A673 (cell line): Measurements from ENCODE around the gene TMEM176A. TPM values are rescaled to one million over a fixed set of nuclear protein-coding genes. Genes with fewer than 3 reads are reported as not detected.

Experiments
- BruUV-seq: library from RNA; stranded (reverse); fragments of 400-500 nt; replicated peaks from 2 replicates; lab custom pipeline; 2021; lab: Mats Ljungman, UMichigan
- CTCF ChIA-PET: fragments of 300-600 bp; sonication (Branson Sonifier 250); formaldehyde crosslinking; loops from one replicate; lab custom pipeline; 2022; ENCODE audit warnings: antibody characterized with exemption; lab: Charles Lee
- POLR2A ChIA-PET: fragments of 300-600 bp; sonication (Branson Sonifier 250); formaldehyde crosslinking; loops from one replicate; lab custom pipeline; 2022; ENCODE audit warnings: antibody characterized with exemption; ENCODE audit not compliant: low non-redundant PET; lab: Charles Lee
- DNase-seq: peaks from one replicate; pipeline ENCODE4 v3.0.0-alpha.2; 2015; ENCODE audit warnings: low spot score
- H3K27ac ChIP-seq: fragments of 200-600 bp; sonication (generic); 2 replicates; pipeline ENCODE4 v1.5.1; 2016; ENCODE audit warnings: mixed run types, low read depth, mild to moderate bottlenecking, mixed read lengths, antibody characterized with exemption, low read length; ENCODE audit not compliant: poor library complexity, severe bottlenecking
- H3K27me3 ChIP-seq: fragments of 200-600 bp; sonication (generic); replicated peaks from 2 replicates; pipeline ENCODE4 v1.6.1; 2017; ENCODE audit warnings: mixed run types, low read depth, mild to moderate bottlenecking, mixed read lengths, antibody characterized with exemption, low read length; ENCODE audit not compliant: insufficient read depth, poor library complexity
- H3K36me3 ChIP-seq: fragments of 200-600 bp; sonication (generic); 2 replicates; pipeline ENCODE4 v1.6.1; 2016; ENCODE audit warnings: mixed run types, mild to moderate bottlenecking, mixed read lengths, antibody characterized with exemption, low read length; ENCODE audit not compliant: insufficient read depth, poor library complexity, severe bottlenecking
- H3K4me1 ChIP-seq: fragments of 200-600 bp; sonication (generic); 2 replicates; pipeline ENCODE4 v1.6.1; 2017; ENCODE audit warnings: mixed run types, mild to moderate bottlenecking, mixed read lengths, antibody characterized with exemption, low read length; ENCODE audit not compliant: insufficient read depth, poor library complexity, severe bottlenecking
- H3K4me3 ChIP-seq: fragments of 200-600 bp; sonication (generic); 2 replicates; pipeline ENCODE4 v1.5.1; 2016; ENCODE audit warnings: low read depth, mixed run types, mild to moderate bottlenecking, mixed read lengths, low read length; ENCODE audit not compliant: poor library complexity, severe bottlenecking
- H3K9me3 ChIP-seq: fragments of 200-600 bp; sonication (generic); 2 replicates; pipeline ENCODE4 v1.6.1; 2016; ENCODE audit warnings: mixed run types, low read depth, mild to moderate bottlenecking, mixed read lengths, antibody characterized with exemption, low read length; ENCODE audit not compliant: poor library complexity, severe bottlenecking
- CTCF ChIP-seq: fragments of 300-800, 200-600 bp; sonication (generic); conservative IDR thresholded peaks from 2 replicates; pipeline ENCODE4 v1.5.1; 2017; ENCODE audit warnings: low read depth, mild to moderate bottlenecking, antibody characterized with exemption, low read length, moderate library complexity, mixed read lengths
- EZH2 ChIP-seq: fragments of 200-600 bp; sonication (generic); IDR thresholded peaks from 2 replicates; pipeline ENCODE4 v1.6.1; 2017; ENCODE audit warnings: borderline replicate concordance, low read depth, mild to moderate bottlenecking, mixed read lengths, antibody characterized with exemption, low read length; ENCODE audit not compliant: poor library complexity, severe bottlenecking
- intact Hi-C: fragments of 100-400 bp; cut with micrococcal nuclease; formaldehyde crosslinking; loops from one replicate; pipeline ENCODE4 v1.10.0; 2022; ENCODE audit not compliant: unreplicated experiment
- total RNA-seq: library from RNA; stranded (reverse); gene quantifications from 2 replicates; pipeline ENCODE4 v1.2.3, GENCODE V29; 2021

TMEM176A gene
- total RNA-seq, 1 experiment from 2014 or later = 2.9 TPM

DNA sequence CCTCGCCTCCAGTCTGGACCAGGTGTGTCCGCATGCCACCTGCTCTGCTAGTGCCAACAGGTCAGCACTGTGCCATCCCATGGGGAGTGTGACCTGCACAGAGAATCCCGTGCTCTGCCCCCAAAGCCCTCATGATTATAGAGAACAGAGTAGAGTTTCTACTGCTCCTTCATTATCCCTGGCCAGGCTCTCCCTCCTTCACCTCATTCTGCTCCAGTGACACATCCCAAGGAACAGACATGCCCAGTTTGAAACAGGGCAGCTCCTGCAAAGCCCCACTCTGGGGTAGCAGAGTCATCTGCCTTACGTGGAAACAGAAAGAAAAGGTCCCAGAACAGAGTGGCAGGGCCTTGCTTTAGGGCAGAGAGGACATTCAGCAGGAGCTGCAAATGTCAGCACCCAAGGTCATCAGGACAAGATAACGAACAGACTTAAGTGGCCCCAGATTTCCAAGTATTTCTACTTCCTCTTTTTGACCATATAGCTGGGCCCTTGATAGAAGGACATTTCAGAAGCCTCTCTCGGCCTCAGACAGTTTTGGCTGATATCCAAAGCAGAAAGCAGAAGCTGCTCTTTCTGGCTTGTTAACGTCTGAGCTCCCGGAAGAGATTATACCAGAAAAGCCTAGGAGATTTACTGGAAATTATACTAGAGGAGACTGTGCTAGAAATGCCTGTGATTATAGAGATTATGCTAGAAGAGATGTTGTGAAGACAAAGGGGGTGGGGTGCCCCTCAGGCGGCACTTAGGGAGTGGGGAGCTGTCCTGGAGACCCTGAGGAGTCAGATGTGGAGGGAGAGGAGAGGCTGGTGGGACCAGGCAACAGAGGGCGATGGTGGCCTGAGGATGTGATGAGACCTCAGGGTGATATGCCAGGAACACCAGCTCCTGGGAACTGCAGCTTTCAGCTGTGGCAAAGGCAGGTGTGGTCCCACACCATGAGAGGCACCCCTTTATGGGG is 13.0 kb upstream of the TMEM176A start:
- Histone ChIP-seq H3K4me1 (peaks cover 66% of the 10 kb centered on the region), H3K36me3 (no peaks in the 10 kb centered on the region), H3K4me3 (no peak overlapping the region), H3K27ac (peak overlapping the region; percentile 98), H3K27me3 (no peaks in the 10 kb centered on the region), H3K9me3 (no peaks in the 10 kb centered on the region)
- TF ChIP-seq EZH2 = no peak
- TF ChIP-seq CTCF = no peak
- POLR2A ChIA-PET = interaction anchor here (0.6 to 0.7 kb wide), 3 partner anchors 121 to 356 kb away, joined by 3 to 5 read pairs (median 3); no protein-coding TSS in a partner anchor
- DNase-seq = peak; percentile 82
- intact Hi-C loops = no loop called here
- TSS peak; percentile 89 for BruUV-seq
- CTCF ChIA-PET = interaction anchor here (0.8 kb wide), 1 partner anchor 339 kb away, joined by 3 read pairs; no protein-coding TSS in a partner anchor

DNA sequence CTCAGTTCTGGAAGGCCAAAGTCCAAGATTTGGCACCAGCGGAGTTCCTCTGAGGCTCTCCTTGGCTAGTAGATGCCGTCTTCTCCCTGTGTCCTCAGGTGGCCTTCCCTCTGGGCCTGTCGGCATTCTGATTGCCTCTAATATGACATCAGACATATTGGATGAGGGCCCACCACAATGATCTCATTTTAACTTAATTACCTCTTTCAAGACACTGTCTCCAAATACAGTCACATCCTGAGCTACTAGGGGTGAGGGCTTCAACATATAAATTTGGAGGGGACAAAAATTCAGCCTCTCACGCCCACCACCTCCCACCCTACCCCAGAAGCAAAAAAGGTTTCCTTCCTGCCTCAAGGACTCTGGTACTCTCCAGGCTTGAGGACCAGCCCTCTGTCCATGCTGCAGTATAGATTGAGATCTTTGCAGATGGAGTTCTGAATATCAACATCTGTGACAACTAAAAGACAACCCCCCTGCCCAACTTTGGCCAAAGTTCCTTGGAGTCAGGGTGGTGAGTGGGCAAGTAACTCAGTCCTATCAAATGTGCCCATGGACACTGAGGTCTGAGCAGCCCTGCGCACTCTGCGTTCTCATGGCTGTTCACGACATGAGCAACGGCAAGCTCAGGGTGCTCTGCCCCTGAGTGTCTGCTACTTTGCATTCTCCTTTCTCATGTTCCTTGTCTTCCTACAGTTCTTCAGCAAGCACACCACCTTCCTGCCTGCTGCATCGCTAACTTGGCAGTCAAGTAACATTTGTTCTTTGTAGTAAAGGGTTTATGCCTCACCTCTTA is 11.9 kb upstream of the TMEM176A start:
- no TSS peak for BruUV-seq
- POLR2A ChIA-PET = no interaction called here
- no peaks in the 10 kb centered on the region for H3K36me3 ChIP-seq
- TF ChIP-seq CTCF = no peak
- TF ChIP-seq EZH2 = no peak
- H3K4me3 ChIP-seq = no peak overlapping the region
- CTCF ChIA-PET = no interaction called here
- no peaks in the 10 kb centered on the region for H3K9me3 ChIP-seq
- DNase-seq = peak; percentile 82
- H3K27ac ChIP-seq = peak overlapping the region; percentile 98
- intact Hi-C loops = no loop called here
- no peaks in the 10 kb centered on the region for H3K27me3 ChIP-seq
- H3K4me1 ChIP-seq = peaks cover 65% of the 10 kb centered on the region

DNA sequence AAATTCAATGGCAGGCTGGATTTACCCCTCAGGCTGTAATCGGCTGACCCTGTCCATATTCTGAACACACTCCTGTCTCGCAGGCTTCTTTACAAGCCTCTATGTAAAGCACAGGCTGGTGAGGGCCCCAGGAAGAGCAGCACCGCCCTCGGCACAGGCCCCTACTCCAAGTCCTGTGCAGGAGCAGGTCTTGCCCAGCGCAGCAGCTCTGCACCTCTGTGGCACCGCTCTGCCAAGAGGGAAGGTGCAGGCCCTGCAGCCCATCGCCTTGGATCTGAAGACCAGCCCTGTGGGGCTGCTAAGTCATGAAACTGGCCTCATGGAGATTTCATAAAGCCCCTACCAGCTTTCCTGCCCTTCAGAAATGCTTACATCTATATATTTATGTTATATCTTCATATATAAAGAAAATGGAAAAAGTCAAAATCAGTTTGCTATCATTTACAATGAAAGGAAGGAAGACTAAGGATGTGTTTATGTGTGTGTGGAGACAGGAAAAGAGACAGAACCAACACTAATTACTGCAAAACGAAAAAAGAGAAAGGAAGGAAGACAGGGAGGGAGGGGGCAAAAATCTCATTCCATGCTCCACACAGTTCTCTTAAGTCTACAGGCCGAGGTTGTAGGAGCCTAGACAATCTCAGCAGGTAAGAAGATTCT is 10.0 kb upstream of the TMEM176A start:
- TF ChIP-seq EZH2 = no peak
- no peak for TF ChIP-seq CTCF
- Histone ChIP-seq H3K4me1 (peaks cover 46% of the 10 kb centered on the region), H3K27ac (no peak overlapping the region), H3K27me3 (no peaks in the 10 kb centered on the region), H3K9me3 (no peaks in the 10 kb centered on the region), H3K36me3 (no peaks in the 10 kb centered on the region), H3K4me3 (no peak overlapping the region)
- CTCF ChIA-PET = no interaction called here
- no peak for DNase-seq
- intact Hi-C loops = no loop called here
- no TSS peak for BruUV-seq
- POLR2A ChIA-PET = no interaction called here
